ENCODE data around the gene PTPA. TPM values are rescaled to one million over a fixed set of nuclear protein-coding genes. Genes with fewer than 3 reads are reported as not detected.
"Not testable (repeated sequence)": the region's sequence is repeated elsewhere in the genome, so short reads cannot be mapped to it uniquely, and the experiment has no call there.

The PTPA gene
- total RNA-seq, 1 donor = 136 TPM

GRCh38 chr9:129128689-129129088 is 17.5 kb downstream of the PTPA start:
- H3K4me3 ChIP-seq (ENCODE audit: low read depth, low read length) = no peak overlapping the region
- no peak for TF ChIP-seq CTCF (IDR thresholded peaks at IDR 0.05; ENCODE audit: insufficient read depth, low read depth, low read length)
- no peak for DNase-seq (ENCODE audit: low read depth)

- DNase-seq (ENCODE audit: low read depth); H3K4me3 ChIP-seq (ENCODE audit: low read depth, low read length): not testable (repeated sequence)
Measured at GRCh38 chr9:129130271-129130670, 19.1 kb downstream of the PTPA start.

- no peak for DNase-seq (ENCODE audit: low read depth)
- TF ChIP-seq CTCF (IDR thresholded peaks at IDR 0.05; ENCODE audit: insufficient read depth, low read depth, low read length) = no peak
- H3K4me3 ChIP-seq (ENCODE audit: low read depth, low read length) = no peak overlapping the region
Measured at GRCh38 chr9:129130791-129131190, 19.6 kb downstream of the PTPA start.

GRCh38 chr9:129131300-129132145 is 20.3 kb downstream of the PTPA start:
- peak; percentile 99 for TF ChIP-seq CTCF (IDR thresholded peaks at IDR 0.05; ENCODE audit: insufficient read depth, low read depth, low read length)
- H3K4me3 ChIP-seq (ENCODE audit: low read depth, low read length) = no peak overlapping the region
- peak; percentile 63 for DNase-seq (ENCODE audit: low read depth)

- DNase-seq (ENCODE audit: low read depth) = no peak
- TF ChIP-seq CTCF (IDR thresholded peaks at IDR 0.05; ENCODE audit: insufficient read depth, low read depth, low read length) = no peak
- no peak overlapping the region for H3K4me3 ChIP-seq (ENCODE audit: low read depth, low read length)
Measured at GRCh38 chr9:129133082-129133481, 21.9 kb downstream of the PTPA start.

GRCh38 chr9:129135476-129135875 is 24.3 kb downstream of the PTPA start:
- TF ChIP-seq CTCF (IDR thresholded peaks at IDR 0.05; ENCODE audit: insufficient read depth, low read depth, low read length) = no peak

GRCh38 chr9:129136446-129137035 is 25.3 kb downstream of the PTPA start:
- H3K4me3 ChIP-seq (ENCODE audit: low read depth, low read length) = no peak overlapping the region
- no peak for TF ChIP-seq CTCF (IDR thresholded peaks at IDR 0.05; ENCODE audit: insufficient read depth, low read depth, low read length)
- no peak for DNase-seq (ENCODE audit: low read depth)

More at GRCh38 chr9:129135476-129135875, 24.3 kb downstream of the PTPA start:
- DNase-seq (ENCODE audit: low read depth) = no peak
- H3K4me3 ChIP-seq (ENCODE audit: low read depth, low read length) = no peak overlapping the region

Measured in fibroblast of villous mesenchyme (primary cell).